Bone marrow (tissue), 2 donors: Measurements from ENCODE around the gene CD63.

ENCODE experiments used
- DNase-seq, 2 donors: peaks; one replicate each; lab custom pipeline; 2025; lab: John Stamatoyannopoulos, UW

CD63 gene

DNA sequence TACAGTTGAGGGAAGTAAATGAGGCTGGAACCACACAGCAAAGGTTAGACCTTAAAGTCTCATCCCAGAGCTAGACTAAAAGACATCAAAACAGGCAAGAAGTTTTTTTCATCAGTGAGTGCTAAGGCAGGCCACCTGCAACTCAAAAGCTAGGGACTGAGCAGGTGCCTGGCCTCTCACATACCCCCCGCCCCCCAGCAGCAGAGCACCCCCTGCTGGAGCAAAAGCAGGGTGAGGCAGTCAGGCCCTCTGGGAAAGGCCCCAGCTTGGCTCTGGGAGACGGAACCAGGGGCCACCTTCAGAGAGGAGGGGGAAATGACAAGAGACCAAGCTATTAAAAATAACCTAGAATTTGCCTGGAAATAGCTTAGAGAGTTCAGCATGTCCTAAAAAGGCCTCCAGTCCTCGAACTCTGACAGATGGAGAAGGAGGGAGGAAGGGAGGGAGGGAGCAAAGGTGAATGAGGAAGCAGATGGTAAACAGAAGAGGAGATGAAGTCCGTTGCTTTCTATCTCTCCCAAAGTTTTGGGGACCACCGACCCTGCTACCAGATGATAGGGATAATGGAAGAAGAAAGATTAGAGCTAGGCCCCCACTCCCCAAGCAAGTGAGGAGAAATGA, 22.9 kb downstream of the CD63 start:
- DNase-seq = no peak

DNA sequence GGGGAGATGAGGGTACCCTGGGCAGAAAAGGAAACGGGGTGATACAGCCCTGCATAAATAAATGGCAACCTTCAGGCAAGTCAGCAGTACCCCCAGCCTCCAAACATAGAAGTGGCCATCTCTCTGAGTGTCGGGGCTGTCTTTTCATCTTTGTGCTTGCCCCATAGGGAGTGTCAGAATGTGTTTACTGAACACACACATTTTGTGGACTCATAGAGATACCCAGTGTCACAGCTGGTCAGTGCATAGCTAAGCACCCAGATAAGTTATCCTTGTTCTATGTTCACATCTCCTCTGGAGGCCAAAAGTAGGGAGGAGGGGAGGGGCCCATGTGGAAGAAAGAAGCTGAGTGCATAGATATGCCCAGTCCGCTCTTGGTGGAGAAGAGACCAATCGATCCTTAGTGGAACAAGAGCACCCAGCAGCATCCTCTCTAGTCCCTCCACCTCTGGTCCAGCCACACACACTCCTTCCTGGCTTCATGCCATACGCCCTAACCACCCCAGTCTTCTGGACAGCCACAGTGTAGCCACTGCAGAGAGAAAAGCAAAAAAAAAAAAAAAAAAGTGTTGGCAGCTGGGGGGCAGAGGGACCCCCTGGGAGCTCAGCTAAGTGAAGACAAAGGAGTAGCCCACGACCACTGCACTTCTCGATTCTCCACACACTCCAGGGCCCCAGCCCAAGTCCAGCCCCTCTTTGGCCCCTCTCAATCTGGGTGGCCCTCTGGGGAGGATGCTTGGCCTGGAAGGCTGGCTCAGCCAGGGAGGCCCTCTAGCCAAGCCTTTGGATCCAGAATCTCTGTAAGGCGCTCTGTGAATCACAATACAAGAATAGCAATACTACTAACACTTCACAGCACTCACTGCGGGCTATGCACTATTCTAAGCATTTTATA, 23.7 kb downstream of the CD63 start:
- DNase-seq = no peak

DNA sequence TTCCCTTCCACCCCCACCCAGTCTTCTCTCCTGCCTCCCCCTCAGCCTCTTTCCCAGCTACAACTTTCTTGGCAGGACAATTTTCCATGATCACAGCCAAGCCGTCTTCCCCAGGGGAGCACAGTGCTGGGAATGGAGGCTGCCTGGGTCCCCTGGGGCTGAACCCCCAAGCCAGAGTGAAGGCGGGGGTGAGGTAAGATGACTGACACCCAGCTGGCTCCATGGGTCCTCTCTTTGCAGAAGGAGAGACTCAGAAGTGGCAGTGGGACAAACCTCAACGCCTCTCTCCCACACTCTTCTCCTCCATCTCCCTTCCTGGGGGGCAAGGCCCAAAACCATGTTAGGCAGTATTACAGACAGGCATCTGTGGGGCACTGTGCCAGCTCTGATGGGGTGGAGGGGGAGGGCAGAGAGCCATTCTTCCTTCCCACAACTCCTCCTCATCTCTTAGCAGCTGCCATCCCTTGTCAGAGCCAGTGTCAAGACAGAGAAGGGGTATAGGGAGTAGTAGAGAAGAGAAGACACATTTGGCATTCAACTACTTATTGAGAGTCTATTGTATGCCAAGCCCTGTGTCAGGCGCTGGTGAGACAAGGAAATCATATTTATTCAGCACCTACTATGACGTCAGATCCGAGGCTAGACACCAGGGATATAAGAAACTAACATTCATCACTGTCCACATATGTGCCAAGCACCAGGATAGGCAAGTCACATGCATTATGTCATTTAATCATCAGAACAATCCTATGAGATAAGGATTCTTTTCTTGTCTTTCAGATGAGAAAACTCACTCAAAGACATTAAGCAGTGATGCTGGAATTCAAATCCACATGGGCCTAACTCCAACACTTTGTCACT, 24.7 kb downstream of the CD63 start:
- DNase-seq = no peak

DNA sequence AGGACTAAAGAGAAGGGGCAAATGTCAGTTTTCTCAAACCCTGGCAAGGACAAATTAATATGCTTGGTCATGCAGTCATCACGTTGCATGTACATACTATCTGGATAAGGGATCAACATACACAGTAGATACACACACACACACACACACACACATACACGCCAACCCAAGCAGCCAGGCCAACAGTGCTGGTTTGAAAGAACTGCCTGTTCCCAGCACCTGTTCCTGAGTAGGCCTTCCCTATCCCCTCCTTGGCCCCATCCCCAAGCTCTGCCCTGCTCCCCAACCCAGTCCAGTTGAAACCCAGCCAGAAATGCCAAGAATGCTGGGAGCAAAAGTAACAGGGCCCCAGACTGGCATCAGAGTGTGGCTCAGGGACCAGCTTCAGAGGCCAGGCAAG, 25.5 kb downstream of the CD63 start:
- no peak for DNase-seq

DNA sequence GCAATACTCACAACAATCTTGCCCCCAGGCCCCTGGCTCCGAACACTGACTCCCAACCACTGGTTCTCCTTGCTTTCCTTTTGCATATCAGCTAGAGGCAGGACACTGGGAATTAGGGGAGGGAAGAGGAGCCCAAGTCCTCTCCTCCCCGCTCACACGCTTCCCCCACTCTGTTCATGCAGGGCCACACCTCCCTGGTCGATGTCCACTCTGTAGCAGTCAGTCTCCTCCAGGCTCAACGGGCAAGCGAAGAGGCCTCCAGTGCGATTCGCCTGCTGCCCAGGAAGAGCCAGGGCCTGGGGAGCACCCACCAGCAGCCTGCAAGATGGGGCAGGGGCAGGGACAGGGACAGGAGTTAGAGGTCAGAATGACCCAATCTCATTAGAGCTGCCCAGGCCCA, 25.9 kb downstream of the CD63 start:
- no peak for DNase-seq

DNA sequence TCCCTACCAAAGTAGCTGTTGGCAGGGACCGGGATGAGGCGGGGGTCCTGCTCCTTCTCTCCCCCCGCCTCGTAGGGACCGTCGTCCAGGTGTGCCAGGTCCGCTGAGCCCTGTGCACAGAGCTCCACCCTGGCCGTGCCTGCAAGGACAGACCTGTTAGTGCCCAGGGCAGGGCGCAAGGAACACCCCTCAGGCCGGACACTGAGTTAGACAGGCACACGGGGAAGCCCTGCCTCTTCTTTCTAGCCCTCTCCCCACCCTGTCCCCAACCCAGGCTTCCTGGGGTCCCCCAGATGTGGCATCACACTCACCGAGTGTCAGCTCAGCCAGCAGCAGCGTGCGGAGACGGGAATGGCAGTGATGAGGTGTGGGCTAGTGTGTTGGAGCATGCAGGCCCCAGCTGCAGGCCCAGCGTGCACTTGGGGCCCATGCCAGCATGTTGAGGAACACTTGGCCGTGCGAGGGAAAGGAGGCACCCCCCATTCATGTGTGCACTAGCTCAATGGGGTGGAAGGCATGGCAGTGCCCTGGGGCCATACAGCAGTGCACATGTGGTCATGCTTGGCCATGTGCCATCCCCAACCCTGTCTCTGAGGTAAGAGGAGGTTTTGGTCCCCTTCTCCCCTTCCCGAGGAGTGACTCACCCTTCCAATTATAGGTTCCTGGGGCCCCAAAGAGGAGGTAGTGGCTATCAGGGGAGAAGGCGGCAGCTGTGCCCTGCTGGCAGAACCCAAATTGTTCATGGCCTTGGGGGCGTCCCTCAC, 28.4 kb downstream of the CD63 start:
- no peak for DNase-seq

DNA sequence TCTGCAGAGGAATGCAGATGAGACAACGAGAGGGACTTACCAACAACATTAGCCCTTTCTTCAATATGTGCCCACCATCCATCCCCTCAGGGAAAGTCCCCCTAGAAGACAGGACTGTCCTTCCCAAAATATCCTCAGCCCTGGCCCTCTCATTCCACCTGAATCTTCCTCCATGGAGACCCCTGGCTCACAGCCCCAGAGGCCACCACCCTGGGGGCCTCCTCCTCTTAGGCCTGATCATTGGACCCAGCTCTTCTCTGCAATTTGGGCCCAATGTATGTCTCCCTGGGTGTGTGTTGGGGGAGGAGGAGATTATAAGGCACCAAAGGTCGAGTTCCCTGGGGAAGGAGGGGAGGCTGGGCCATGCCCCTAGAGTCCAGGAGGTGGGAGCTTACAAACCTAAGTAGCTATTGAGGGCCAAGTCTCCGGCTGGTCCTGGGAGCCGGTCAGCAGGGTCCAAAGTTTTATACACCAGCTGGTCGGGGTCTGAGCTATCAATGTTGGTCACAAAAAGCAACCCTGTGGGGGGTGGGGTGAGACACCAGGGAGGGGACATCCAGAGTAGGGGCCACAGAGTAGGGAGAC, 29.2 kb downstream of the CD63 start:
- DNase-seq = no peak

DNA sequence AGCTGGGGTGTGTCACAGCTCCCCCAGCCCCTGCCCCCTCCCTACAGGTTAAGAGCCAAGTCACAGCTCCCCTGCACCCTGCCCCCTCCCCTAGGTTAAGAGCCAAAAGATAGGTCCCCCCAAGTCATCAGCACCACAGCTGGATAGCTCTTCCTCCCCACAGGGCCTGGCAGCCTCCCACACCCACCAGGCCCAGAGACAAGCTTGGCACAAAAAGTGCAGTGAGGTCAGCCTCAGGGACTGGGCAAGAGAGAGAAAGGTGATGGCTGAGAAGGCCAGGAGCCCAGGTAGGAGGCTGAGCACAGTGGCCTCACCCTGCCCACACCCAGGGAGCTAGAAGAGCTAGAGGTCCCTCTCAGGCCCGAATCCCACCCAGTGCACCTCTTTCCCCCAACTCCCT, 29.8 kb downstream of the CD63 start:
- no peak for DNase-seq

DNA sequence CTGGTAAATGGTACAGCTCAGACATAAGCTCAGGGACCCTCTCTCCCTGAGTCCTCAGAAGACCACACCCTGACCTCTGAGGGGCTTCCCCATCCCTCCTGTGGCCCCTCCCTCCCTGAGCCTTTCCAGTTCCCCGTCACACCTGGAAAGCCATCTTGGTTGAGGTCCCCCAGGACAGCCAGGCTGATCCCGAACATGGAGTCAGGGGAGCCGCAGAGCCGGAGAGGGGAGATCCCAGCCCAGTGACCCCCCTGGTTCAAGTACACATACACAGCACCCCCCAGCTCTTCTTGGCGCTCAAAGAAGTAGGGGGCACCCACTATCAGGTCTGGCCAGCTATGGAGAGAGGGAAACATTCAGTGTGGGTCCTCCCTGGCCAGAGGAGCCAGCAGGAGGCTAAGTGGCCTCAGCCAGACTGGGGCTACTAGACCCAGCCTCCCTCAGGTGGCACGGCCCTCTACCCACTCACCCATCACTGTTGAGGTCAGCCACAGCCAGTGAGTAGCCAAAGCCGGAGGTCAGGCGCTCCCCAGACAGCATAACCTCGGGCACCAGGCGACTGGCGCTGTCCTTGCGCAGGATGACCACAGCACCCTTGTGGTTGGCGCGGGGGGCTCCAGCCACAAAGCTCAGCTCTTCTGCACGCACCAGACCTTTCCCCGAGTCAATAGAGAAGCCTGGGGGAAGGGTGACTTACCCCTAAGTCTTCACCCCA, 30.4 kb downstream of the CD63 start:
- no peak for DNase-seq

DNA sequence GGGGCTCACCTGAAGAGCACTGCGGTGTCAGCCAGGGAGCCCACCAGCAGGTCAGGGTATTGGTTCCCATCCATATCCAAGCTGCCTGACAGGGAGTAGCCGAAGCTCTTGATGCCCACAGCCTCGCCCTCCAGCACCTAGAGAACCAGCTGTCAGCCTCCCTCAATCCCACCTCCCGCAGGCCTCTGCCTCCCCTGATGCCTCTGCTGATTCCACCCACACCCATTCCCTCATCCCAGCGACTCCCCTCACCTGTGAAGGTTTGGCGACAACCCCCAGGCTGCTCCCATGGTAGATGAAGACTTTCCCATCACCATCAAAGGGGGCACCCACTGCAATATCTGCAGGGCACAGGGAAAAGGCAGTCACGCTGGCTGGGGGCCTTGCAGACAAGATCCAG, 31.1 kb downstream of the CD63 start:
- DNase-seq = no peak

DNA sequence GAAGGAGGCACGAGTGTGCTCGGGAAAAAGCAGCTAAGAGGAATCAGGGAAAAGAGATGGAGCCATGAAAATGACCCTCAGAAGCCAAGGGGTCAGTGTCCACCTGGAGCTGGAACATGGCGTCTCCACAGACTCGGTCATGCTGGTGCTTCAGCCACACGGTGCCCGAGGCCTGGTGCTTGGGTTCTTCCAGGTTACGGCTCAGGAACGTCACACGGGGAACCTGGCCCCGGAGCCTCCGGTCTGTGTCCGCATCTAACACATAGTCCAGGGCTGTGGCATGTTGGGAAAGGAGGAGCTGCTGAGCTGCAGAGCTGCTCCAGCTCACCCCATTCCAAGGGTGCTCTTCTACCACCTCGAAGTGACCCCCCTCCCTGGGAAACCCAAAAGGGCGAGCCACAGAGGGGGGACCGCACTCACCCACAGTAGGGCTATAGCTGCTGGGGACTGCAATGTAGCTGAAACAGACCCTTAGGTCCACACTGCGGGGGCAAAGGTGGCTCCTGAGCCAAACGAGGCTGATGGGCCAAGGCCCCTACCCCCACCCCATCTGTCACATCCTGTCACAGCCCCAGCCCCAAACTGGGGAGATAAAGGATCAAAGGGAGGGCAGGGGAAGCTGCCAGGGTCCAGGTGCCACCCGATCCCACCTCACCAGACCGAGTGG, 31.9 kb downstream of the CD63 start:
- DNase-seq = no peak

DNA sequence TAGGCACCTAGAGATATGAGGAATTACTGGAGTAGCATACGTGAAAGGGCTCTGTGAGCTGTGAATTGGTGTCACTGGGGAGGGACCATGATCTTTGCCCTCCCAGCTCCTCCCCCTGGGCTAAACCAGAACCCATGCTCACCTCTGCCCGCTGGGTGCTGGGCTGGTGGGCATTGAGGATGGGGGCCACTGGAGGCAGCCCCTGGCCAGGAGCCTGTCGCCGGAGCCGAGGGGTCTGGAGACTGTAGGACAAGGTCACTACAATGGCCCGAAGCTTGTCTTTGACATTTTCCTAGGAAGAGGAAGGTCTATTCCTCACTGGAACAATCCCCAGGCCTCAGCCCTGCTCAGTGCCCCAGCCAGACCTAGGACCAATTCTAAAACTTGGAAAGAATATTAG, 32.7 kb downstream of the CD63 start:
- no peak for DNase-seq

DNA sequence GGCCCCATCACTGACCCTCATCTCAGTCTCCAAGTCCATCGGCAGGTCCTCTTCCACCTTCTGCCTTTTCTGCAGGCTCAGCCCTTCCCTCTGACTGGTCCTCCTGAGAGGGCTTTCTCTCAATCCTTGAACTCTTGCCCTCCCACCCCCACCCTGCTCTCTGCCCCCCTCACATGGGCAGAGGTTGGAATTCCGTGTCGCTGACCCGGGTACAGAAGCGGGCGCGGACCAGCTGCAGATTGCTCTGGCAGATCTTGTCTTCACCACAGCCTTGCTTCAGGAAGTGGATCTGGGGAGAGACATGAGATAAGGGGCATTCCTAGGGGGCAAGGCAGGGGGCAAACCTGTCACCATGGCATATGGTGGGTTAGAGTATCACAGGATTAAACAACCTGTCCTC, 33.5 kb downstream of the CD63 start:
- DNase-seq = no peak

DNA sequence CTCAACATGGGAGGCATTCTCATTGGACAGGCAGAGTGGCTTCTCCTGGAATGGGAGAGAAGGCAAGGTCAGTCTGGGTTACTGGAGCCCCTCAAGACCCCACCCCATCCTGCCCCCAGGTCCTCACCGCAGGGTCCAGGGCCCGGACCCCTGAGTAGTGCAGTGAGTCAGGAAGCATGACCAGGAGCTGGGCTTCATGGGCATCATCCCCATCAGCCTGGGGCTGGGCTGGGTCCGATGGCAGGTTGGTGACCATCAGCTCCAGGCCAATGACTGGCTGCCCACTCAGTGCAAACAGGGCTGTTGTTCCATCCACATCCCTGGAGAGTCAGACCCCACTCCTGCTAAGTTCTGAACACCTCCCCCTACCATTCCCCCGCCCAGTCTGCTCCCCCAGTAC, 34.2 kb downstream of the CD63 start:
- no peak for DNase-seq

DNA sequence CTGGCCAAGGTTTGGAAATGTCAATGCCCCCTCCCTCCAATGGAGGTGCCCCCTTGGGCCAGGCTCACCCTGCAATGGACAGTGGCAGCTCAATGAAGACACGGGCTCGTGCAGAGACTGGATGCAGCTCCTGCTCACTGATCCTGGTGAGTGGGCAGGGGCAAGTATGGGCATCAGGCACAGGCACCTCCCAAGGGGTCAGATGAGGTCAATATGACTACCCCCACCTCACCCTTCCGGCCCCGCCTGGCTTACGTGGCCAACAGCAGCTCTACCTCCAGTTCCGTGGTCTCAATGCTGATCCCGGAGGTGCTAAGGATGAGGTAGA, 34.7 kb downstream of the CD63 start:
- no peak for DNase-seq

DNA sequence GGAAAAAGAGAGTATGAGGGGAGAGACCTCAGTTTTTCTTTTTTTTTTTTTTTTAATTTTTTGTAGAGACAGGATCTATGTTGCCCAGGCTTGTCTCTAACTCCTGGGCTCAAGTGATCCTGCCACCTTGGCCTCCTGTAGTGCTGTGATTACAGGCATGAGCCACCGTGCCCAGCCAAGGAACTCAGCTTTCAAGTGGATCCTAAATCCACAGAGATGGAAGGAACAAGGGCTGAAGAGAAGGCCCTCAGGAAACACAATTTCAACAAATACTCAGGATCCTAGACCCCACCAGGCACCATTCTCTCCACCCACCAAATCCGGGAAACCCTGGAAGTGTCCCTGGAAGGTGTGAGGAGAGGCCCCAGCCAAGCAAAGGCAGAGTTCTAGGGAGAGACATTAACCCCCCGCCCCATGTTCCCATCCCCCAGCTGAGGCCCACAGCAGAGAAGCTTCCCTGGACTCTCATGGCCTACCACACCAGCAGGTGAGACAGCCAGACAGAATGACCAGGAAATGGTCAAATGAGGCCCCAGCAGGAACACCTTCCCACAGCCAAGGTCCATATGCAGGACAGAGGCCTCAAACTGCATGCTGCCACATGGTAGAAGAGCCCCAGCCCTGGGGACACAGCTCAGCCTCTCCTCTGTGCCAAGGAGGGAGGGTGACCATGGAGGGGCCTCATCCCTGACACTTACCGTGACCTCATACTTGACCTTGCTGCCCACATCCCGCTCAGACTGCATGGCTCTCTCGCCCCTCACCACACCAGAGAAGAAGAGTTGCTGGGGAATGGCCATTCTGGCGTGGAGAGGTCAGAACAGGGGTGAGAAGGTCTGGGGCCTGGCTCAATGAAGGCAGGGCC, 35.3 kb downstream of the CD63 start:
- DNase-seq = no peak

DNA sequence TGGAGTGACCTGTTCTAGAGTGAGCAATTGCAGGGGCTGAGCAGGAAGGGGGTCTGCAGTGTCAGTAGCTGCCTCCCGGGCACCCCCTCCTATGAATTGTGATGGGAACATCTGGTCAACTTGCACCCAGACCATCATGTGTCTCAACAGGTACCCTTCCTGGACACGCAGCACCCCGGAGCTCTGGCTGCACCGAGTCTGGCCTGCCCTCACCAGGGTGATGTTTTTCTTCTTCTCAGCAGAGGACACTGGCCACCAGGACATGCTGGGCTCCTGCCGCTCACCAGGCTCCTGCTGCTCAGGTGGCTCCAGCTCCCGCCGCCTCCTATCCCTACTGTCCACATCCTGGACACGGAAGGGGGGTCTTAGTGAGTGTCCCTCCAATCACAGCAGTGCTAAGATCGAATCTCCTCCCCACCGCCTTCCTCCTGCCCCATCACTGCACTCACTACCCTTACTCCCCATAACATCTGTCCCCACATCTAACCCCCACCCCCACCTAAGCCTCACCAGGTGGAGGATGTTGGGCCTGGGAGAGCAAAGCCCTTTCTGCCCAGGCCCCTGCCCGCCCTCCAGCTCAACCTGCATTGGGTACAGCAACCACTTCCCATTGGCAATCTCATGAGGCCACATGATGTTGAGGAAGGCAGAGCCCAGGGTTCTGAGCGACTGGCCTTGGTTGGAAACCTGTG, 36.0 kb downstream of the CD63 start:
- DNase-seq = no peak

DNA sequence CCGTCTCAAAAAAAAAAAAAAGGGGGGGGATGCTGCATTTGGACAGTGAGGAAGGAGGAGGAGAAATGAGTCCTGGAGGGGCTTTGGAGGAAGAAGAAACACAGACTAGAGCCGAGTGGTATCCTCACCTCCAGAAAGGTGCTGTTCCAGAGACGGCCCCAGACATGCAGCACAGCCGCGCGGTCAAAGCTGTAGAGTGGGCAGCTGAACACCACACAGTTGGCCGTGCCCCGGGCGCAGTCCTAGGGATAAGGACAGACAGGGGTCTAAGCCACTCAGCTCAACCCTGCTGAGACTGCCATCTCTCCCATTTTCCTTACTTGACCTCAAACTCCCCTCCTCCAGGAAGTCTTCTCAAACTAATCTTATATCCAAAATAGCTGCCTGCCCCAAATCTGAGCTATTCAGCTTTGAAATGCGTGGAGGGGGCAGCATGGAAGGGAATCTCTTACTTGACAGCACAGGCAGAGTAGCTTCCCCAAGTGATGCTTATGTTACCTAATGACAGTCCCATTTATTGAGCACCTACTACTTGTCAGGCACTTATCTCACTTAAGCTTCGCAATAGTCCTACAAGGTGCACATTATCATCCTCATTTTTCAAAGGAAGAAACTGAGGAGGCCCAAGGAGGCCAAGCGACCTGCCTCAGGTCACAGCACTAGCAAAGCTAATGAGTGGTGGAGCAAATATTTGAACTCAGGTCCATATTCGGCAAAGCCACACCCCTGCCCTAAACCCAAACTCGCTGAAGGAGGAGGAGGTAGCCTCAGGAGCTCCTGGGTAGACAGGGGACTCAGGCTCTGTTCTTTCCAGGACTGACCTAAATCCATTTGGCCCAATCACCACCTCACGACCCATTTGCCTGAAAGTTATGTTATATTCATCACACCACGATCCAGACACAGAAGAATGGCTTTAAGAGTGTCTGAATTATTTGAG, 39.8 kb downstream of the CD63 start:
- DNase-seq = no peak
